ENCODE measurements around the gene NEU4. TPM values are rescaled to one million over a fixed set of nuclear protein-coding genes. Genes with fewer than 3 reads are reported as not detected.
"Not testable (repeated sequence)": the region's sequence is repeated elsewhere in the genome, so short reads cannot be mapped to it uniquely, and the experiment has no call there.

The NEU4 gene
- total and polyA plus RNA-seq, 2 donors (not counting 1 experiment from before 2014, with no cell fraction given), result not detected

DNA sequence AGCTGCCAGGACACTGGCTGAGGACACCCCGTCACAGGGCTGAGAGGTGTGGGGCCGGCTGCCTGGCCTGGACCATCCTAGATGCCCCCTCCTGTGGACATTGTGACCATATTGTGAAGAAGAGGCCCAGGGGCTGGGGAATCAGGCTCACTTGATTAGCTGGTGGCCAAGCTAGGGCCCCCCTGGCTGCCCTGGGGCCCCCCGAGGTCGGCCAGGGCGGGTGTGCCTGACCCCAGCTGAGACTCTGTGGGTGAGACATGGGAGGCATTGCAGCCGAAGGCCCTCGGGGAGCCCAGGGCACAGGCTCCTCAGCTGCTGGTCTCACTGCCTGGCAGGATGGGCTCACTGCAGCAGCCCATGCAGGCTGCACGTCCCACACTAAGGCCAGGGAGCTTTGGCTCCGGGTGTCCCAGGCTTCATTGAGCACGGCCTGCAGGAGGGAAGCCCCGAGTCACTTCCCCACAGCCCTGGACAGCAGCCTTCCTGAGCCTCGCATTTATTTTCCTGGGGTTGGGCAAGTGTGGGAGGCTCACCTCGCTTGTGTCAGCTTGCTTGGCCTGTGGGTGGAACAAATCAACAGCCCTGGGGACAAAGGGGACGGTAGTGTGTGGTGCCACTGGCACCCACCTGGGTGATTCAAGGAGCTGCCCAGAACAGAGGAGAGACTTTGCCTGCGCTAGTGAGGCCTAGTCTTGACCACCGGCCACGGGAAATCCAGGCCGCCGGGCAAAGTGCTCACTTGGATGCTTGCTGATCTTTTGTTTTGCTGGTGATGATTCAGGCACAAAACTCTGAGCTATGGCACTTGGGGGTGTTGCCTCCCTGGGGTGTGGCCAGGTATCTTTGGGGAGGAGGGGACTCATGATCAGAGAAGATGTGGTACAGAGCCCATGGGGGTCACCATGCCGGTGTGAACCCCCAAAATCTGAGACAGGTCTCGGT, 31.0 kb upstream of the NEU4 start:
- H3K79me2 ChIP-seq (ENCODE audit: control insufficient read depth, insufficient read depth, low read length), result no peaks in the 10 kb centered on the region
- H3K27me3 ChIP-seq (ENCODE audit: control insufficient read depth, insufficient read depth, low read length), result no peaks in the 10 kb centered on the region
- H2AFZ ChIP-seq (ENCODE audit: low read length), result no peak overlapping the region
- no peak overlapping the region for H3K4me2 ChIP-seq (ENCODE audit: extremely low read depth, insufficient read depth, low read length)
- H3K4me3 ChIP-seq (replicated peaks in 1 of 4; ENCODE audit: control extremely low read depth in 1 of 4, insufficient read depth in 1 of 4, low read depth in 3 of 4, low read length in 4 of 4), result no peak overlapping the region
- no peak overlapping the region for H3K9ac ChIP-seq (ENCODE audit: insufficient read depth, low read length)
- peaks cover 6% of the 10 kb centered on the region for H3K4me1 ChIP-seq (ENCODE audit: control insufficient read depth, extremely low read depth, insufficient read depth, low read length)
- TF ChIP-seq EZH2 (IDR thresholded peaks at IDR 0.05; ENCODE audit: low read length, missing control alignments), result no peak
- TF ChIP-seq, protein P1, sequence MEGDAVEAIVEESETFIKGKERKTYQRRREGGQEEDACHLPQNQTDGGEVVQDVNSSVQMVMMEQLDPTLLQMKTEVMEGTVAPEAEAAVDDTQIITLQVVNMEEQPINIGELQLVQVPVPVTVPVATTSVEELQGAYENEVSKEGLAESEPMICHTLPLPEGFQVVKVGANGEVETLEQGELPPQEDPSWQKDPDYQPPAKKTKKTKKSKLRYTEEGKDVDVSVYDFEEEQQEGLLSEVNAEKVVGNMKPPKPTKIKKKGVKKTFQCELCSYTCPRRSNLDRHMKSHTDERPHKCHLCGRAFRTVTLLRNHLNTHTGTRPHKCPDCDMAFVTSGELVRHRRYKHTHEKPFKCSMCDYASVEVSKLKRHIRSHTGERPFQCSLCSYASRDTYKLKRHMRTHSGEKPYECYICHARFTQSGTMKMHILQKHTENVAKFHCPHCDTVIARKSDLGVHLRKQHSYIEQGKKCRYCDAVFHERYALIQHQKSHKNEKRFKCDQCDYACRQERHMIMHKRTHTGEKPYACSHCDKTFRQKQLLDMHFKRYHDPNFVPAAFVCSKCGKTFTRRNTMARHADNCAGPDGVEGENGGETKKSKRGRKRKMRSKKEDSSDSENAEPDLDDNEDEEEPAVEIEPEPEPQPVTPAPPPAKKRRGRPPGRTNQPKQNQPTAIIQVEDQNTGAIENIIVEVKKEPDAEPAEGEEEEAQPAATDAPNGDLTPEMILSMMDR (conservative IDR thresholded peaks at IDR 0.05 in 1 of 2, IDR thresholded peaks at IDR 0.05 in 1 of 2; ENCODE audit: low read depth in 1 of 2, low read length in 2 of 2), result no peak
- no peaks in the 10 kb centered on the region for H4K20me1 ChIP-seq (ENCODE audit: control insufficient read depth, extremely low read depth, insufficient read depth, low read length)
- H3K9me3 ChIP-seq (ENCODE audit: control insufficient read depth, insufficient read depth, low read depth, low read length), result no peaks in the 10 kb centered on the region
- no peaks in the 10 kb centered on the region for H3K36me3 ChIP-seq (ENCODE audit: control insufficient read depth, insufficient read depth, low read length)
- no peak for DNase-seq (ENCODE audit: low read depth in 2 of 2)
- no peak overlapping the region for H3K27ac ChIP-seq (ENCODE audit: insufficient read depth, low read length)

DNA sequence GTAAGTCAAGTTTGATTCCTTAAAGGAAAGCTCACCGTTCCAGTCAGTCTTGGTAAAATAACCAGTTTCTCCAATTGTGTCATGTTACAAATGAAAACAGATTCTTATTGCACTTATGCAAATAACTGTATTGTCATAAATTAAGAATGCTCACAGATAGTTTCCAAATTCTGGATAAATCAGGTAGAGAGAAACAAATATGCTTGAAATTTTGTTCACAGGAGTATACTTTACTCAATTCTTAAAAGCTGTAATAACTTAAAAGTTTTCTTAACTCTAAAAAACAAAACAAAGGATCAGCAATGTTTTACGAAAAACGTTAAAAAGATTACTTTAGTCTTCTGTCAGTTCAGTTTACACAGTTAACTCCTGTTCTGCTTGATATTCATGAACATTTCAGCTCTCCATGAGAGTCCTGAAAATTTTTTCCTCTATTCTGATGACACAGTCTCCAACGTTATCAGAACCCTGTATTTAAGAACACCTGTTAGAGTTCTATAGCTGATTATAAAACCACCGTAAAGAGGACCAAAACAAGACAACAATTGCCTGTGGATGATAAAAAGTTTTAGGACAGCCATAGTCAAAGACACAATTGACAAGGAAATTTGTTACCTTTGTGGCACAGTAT, 27.9 kb upstream of the NEU4 start:
- Histone ChIP-seq H3K4me2 (ENCODE audit: extremely low read depth, insufficient read depth, low read length) (no peak overlapping the region), H3K27me3 (ENCODE audit: control insufficient read depth, insufficient read depth, low read length) (no peaks in the 10 kb centered on the region), H3K4me1 (ENCODE audit: control insufficient read depth, extremely low read depth, insufficient read depth, low read length) (no peaks in the 10 kb centered on the region), H3K9ac (ENCODE audit: insufficient read depth, low read length) (no peak overlapping the region), H3K36me3 (ENCODE audit: control insufficient read depth, insufficient read depth, low read length) (no peaks in the 10 kb centered on the region), H3K4me3 (replicated peaks in 1 of 4; ENCODE audit: control extremely low read depth in 1 of 4, insufficient read depth in 1 of 4, low read depth in 3 of 4, low read length in 4 of 4) (no peak overlapping the region), H3K27ac (ENCODE audit: insufficient read depth, low read length) (no peak overlapping the region), H2AFZ (ENCODE audit: low read length) (no peak overlapping the region), H3K79me2 (ENCODE audit: control insufficient read depth, insufficient read depth, low read length) (no peaks in the 10 kb centered on the region), H4K20me1 (ENCODE audit: control insufficient read depth, extremely low read depth, insufficient read depth, low read length) (no peaks in the 10 kb centered on the region), H3K9me3 (ENCODE audit: control insufficient read depth, insufficient read depth, low read depth, low read length) (no peaks in the 10 kb centered on the region)
- TF ChIP-seq EZH2 (IDR thresholded peaks at IDR 0.05; ENCODE audit: low read length, missing control alignments), result no peak
- TF ChIP-seq, protein P1 (conservative IDR thresholded peaks at IDR 0.05 in 1 of 2, IDR thresholded peaks at IDR 0.05 in 1 of 2; ENCODE audit: low read depth in 1 of 2, low read length in 2 of 2), result no peak
- DNase-seq (ENCODE audit: low read depth in 2 of 2), result no peak

DNA sequence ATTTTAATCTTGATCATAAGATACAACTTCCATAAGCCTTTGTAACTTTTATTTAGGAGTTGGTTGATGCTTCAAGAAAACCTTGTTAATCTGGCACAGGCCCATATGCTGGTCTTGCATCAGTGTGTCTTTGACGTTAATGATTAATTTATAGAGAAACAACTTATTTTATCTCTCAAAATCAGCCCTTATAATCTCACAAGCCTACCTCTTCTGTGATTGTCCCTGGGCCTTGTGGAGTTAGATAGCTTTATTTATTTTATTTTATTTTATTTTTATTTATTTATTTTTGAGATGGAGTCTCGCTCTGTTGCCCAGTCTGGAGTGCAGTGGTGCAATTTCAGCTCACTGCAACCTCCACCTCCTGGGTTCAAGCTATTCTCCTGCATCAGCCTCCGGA, 26.9 kb upstream of the NEU4 start:
- not testable (repeated sequence) for H3K9me3 ChIP-seq (ENCODE audit: control insufficient read depth, insufficient read depth, low read depth, low read length); H4K20me1 ChIP-seq (ENCODE audit: control insufficient read depth, extremely low read depth, insufficient read depth, low read length); H3K79me2 ChIP-seq (ENCODE audit: control insufficient read depth, insufficient read depth, low read length); H3K4me1 ChIP-seq (ENCODE audit: control insufficient read depth, extremely low read depth, insufficient read depth, low read length); H3K4me3 ChIP-seq (replicated peaks in 1 of 4; ENCODE audit: control extremely low read depth in 1 of 4, insufficient read depth in 1 of 4, low read depth in 3 of 4, low read length in 4 of 4); DNase-seq (ENCODE audit: low read depth in 2 of 2); H3K27ac ChIP-seq (ENCODE audit: insufficient read depth, low read length); H3K36me3 ChIP-seq (ENCODE audit: control insufficient read depth, insufficient read depth, low read length); H3K27me3 ChIP-seq (ENCODE audit: control insufficient read depth, insufficient read depth, low read length); H2AFZ ChIP-seq (ENCODE audit: low read length); H3K4me2 ChIP-seq (ENCODE audit: extremely low read depth, insufficient read depth, low read length); H3K9ac ChIP-seq (ENCODE audit: insufficient read depth, low read length)
